ENCODE data around the gene MAGOHB. TPM values are rescaled to one million over a fixed set of nuclear protein-coding genes. Genes with fewer than 3 reads are reported as not detected.

The MAGOHB gene
- total RNA-seq, 2 experiments from 2014 or later = 132 to 134 TPM

GRCh38 chr12:10559244-10559643 is 54.2 kb downstream of the MAGOHB start:
- ChIA-PET POLR2A (interaction anchor here (0.5 to 1.1 kb wide), 8 partner anchors 60 to 178 kb away, joined by 3 to 7 read pairs (median 4); partner anchors contain the start of gene KLRC4), CTCF (interaction anchor here (0.6 kb wide), 1 partner anchor 1461 kb away, joined by 3 read pairs; no protein-coding TSS in a partner anchor)

GRCh38 chr12:10558789-10559188 is 54.6 kb downstream of the MAGOHB start:
- ChIA-PET CTCF (interaction anchor here (0.6 kb wide), 1 partner anchor 1461 kb away, joined by 3 read pairs; no protein-coding TSS in a partner anchor), POLR2A (interaction anchor here (0.5 to 1.1 kb wide), 8 partner anchors 147 to 178 kb away, joined by 3 to 7 read pairs (median 3); partner anchors contain the start of gene KLRC4)

- POLR2A ChIA-PET = interaction anchor here (0.8 to 1.1 kb wide), 4 partner anchors 149 to 173 kb away, joined by 3 to 4 read pairs (median 3); partner anchors contain the start of gene KLRC4
- CTCF ChIA-PET = interaction anchor here (0.6 to 0.8 kb wide), 3 partner anchors 50 to 167 kb away, joined by 3 read pairs; no protein-coding TSS in a partner anchor
Observed at GRCh38 chr12:10558301-10558700, 55.1 kb downstream of the MAGOHB start.

- ChIA-PET POLR2A (interaction anchor here (0.6 to 1.1 kb wide), 5 partner anchors 148 to 252 kb away, joined by 3 to 4 read pairs (median 3); partner anchors contain the start of gene KLRC4), CTCF (interaction anchor here (0.6 to 0.8 kb wide), 3 partner anchors 51 to 166 kb away, joined by 3 read pairs; no protein-coding TSS in a partner anchor)
Observed at GRCh38 chr12:10557766-10558165, 55.6 kb downstream of the MAGOHB start.

- ChIA-PET POLR2A (interaction anchor here (0.6 to 1.1 kb wide), 3 partner anchors 148 to 252 kb away, joined by 3 to 4 read pairs (median 3); partner anchors contain the start of gene KLRC4), CTCF (interaction anchor here (0.8 kb wide), 1 partner anchor 59 kb away, joined by 3 read pairs; no protein-coding TSS in a partner anchor)
Observed at GRCh38 chr12:10557329-10557728, 56.1 kb downstream of the MAGOHB start.

- ChIA-PET POLR2A (interaction anchor here (0.6 to 2.8 kb wide), 11 partner anchors 55 to 798 kb away, joined by 3 to 26 read pairs (median 4); no protein-coding TSS in a partner anchor), CTCF (no interaction called here)
Observed at GRCh38 chr12:10554756-10555481, 58.5 kb downstream of the MAGOHB start.

GRCh38 chr12:10554228-10554755 is 59.1 kb downstream of the MAGOHB start:
- ChIA-PET POLR2A (interaction anchor here (0.6 to 2.8 kb wide), 12 partner anchors 55 to 883 kb away, joined by 3 to 26 read pairs (median 4); no protein-coding TSS in a partner anchor), CTCF (no interaction called here)

Other genes starting within 250 kb of the MAGOHB start
- 100 to 1,000 TPM; 125 to 126 TPM for gene KLRK1, start 223.6 kb downstream of the MAGOHB start, total RNA-seq
- 1 to 10 TPM; 6.6 to 7.6 TPM for gene KLRC4, start 203.9 kb downstream of the MAGOHB start, total RNA-seq
- gene KLRC3, start 193.0 kb downstream of the MAGOHB start, total RNA-seq = 1 to 10 TPM; 1.8 to 3.0 TPM
- gene KLRC2, start 177.6 kb downstream of the MAGOHB start, total RNA-seq = 1 to 10 TPM; 6.3 to 7.5 TPM
- 10 to 100 TPM; 18.4 to 20.5 TPM for gene KLRC1, start 160.2 kb downstream of the MAGOHB start, total RNA-seq
- 1 to 10 TPM; 1.5 to 1.9 TPM for gene EIF2S3B, start 107.7 kb downstream of the MAGOHB start, total RNA-seq
- gene STYK1, start 60.4 kb upstream of the MAGOHB start, total RNA-seq = 1 to 10 TPM; 1.0 to 1.2 TPM
- 100 to 1,000 TPM; 278 to 283 TPM for gene YBX3, start 109.7 kb upstream of the MAGOHB start, total RNA-seq
- gene TAS2R7, start 189.0 kb upstream of the MAGOHB start, total RNA-seq = not detected
- not detected for gene TAS2R8, start 193.7 kb upstream of the MAGOHB start, total RNA-seq
- not detected for gene TAS2R9, start 196.6 kb upstream of the MAGOHB start, total RNA-seq
- gene TAS2R10, start 212.7 kb upstream of the MAGOHB start, total RNA-seq = under 1 TPM in 1 of 2 experiments, not detected in 1; 0.36 TPM
- 1 to 10 TPM in 1 of 2 experiments, under 1 TPM in 1; 0.80 to 1.0 TPM for gene PRR4, start 235.9 kb upstream of the MAGOHB start, total RNA-seq

Data from activated CD8-positive, alpha-beta memory T cell treated with anti-CD3 and anti-CD28 coated beads for 36 hours (primary cell).